Erythroblast (primary cell): ENCODE data around the gene JPH2.

Source experiments
- GATA1 ChIP-seq: IDR thresholded peaks from 2 replicates; pipeline ENCODE4 v1.6.1; 2011; ENCODE audit warnings: low read depth, mild to moderate bottlenecking, control low read depth, low read length, moderate library complexity
- POLR2A ChIP-seq: IDR thresholded peaks from 2 replicates; pipeline ENCODE4 v1.6.1; 2011; ENCODE audit warnings: mild to moderate bottlenecking, low read length

DNA sequence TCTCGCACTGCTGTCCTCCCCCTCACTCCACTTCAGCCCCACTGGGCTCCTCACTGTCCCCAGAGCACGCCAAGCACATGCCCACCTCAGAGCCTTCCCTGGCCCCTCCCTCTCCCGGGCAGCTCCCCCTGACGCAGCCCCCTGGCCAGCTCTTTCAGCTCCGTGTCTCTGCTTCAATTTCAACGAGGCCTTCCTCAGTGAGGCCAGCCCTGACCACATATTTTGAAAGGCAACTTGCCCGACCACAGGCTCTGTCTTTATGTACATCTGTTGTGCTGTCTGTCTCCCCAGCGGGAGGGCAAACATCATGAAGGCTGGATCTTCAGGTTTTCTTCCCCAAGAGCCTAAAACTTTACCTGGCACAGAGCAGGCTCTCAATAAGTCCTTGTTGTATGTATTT is 44.6 kb downstream of the JPH2 start:
- TF ChIP-seq POLR2A (no peak), GATA1 (no peak)
